Kidney tubule cell (primary cell): ENCODE data around the gene HESX1.

Experiments
- DNase-seq: peaks from one replicate; pipeline ENCODE4 v3.0.0-alpha.2; 2018; ENCODE audit warnings: low spot score

Gene HESX1

DNA sequence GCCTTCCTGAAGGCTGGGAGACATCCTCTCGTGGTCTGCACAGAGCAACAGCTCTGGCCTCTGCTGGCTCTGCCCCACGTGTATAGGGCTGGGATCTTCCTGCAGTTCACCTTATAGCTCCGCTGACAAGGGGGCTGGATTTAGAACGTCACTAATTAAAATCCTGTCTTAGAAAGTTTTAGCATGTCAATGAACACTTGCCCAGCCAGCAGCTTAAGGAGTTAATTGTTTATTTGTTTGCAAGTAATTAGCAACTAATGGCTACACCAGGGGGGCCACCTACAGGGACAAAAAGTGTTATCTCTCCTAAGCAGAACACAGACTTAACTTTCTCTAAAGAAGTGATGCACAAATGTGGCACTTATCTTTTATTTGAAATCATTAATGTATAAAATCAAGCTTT lies at the start of gene HESX1:
Gene HESX1 (minus strand): TSS at position 84 of the 403 bp plus-strand sequence. CDS start 60 bp downstream, at position 24.
- DNase-seq, result no peak

DNA sequence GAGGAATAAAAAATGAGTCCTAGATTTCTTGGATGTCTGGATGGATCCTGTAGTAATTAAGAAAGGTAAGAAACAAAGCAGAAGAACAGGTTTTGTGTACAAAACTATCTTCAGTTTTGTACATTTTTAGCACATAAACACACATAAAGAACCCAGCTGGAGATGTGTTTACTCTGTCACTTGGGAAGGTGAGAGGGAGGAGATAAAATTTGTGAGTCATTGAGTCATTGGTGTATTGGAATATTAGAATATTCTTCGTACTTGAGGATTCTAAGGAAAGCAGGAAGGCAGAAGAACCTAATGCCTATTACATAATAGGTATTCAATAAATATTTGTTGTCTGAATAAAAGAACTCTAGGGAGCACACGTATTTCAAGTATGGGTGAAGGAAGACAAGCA lies 45.2 kb upstream of the HESX1 start:
- no peak for DNase-seq

DNA sequence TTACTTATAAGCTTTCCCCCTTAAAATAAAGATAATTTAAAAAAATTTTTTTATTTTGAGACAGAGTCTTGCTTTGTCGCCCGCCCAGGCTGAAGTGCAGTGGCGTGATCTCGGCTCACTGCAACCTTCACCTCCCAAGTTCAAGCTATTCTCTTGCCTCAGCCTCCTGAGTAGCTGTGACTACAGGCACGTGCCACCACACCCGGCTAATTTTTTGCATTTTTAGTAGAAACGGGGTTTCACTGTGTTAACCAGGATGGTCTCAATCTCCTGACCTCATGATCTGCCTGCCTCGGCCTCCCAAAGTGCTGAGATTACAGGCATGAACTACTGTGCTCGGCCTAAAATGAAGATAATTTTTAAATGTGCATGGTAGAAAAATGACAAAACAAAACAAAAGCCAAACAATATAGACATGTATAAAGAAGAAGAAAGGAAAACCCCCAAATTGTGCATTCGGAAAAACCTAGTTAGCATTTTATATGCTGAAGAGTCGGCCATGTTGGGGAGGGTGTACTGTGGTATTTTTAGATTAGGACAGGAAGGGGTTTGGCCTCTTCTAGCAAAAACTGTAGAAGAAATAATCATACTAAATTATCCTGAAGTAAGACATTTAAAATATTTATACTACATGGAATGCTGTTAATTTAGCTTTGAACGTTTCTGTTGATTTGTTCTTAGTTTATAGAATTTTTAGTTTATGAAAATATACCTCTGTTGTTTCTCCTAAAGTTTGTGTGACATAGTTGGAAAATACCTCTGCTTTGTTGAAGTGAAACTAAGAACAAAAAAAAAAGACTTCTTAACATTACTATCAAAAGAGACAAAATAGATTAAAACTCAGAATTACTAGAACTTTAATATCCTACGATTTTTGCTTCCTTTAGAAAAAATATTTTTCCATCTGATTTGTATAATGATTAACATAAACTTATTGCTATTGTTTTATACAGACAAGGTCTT lies 35.1 kb upstream of the HESX1 start:
- DNase-seq, result no peak

- DNase-seq, result no peak
Measured at GRCh38 chr3:57233799-57234198, 34.0 kb upstream of the HESX1 start.

DNA sequence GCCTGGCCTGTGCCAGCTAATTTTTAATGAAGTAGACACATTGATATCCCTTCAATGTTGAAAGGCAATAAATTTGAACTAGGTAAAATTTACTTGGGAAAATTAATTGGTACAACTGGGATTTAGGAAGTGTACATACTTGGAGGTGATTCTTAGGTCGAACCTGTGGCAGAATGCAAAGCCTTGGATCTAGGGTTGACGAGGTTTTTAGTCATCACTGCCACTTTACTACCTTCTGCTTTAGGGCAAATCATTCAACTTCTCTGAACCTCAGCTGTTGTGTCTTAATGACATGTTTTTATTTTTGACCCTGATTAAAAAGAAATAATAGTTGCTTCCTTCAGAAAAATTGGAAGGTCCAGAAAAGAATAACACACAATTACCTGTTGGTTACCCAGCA lies 30.2 kb upstream of the HESX1 start:
- no peak for DNase-seq

GRCh38 chr3:57227930-57228751 lies 28.4 kb upstream of the HESX1 start:
- peak; percentile 45 for DNase-seq

GRCh38 chr3:57227204-57227929 lies 27.6 kb upstream of the HESX1 start, which contains the start of gene APPL1:
APPL1 (plus strand) TSS chr3:57227729; CDS start chr3:57227884, 155 bp downstream.
- peak; percentile 94 for DNase-seq

- no peak for DNase-seq
Measured at GRCh38 chr3:57226176-57226575, 26.4 kb upstream of the HESX1 start.

GRCh38 chr3:57224856-57225255 lies 25.1 kb upstream of the HESX1 start:
- no peak for DNase-seq

GRCh38 chr3:57221883-57222282 lies 22.1 kb upstream of the HESX1 start:
- DNase-seq, result peak; percentile 25

DNA sequence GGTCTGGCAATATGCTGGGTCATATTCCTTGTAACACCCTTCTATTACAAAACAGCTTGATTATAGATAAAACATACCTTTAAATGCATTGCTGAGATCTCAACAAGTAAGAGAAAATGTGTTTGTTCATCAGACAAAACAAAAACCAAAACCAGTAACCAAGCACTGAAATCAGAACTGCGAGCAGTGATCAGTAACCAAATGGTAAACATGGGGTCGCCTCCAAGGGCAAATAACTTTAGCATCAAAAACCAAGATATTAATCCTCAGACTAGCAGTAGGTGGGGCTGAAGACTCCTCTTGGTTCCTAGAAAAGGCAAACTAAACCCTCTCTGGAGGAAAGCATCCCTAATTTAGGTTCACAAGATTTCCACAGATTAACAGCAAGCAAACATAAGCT lies 6.6 kb upstream of the HESX1 start:
- DNase-seq, result no peak

- no peak for DNase-seq
Measured at GRCh38 chr3:57194641-57195040, 5.1 kb downstream of the HESX1 start.

DNA sequence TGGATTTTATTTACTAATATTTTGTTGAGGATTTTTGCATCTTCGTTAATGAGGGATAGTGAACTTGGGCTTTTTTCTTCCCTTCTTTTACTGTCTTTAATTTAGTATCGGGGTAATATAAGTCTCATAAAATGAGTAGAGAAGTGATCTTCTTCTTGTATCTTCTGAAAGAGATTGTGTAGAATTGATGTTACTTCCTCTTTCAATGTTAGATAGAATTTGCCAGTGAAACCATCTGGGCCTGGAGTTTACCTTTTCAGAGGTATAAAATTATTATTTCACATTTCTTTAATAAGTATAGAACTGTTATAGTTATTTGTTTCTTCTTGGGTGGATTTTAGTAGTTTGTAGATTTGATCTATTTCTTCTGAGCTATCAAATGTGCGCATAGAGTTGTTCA lies 7.8 kb downstream of the HESX1 start:
- no peak for DNase-seq

- DNase-seq, result no peak
Measured at GRCh38 chr3:57184526-57184925, 15.3 kb downstream of the HESX1 start.

- DNase-seq, result peak; percentile 46
Measured at GRCh38 chr3:57179580-57180410, 20.0 kb downstream of the HESX1 start.

DNA sequence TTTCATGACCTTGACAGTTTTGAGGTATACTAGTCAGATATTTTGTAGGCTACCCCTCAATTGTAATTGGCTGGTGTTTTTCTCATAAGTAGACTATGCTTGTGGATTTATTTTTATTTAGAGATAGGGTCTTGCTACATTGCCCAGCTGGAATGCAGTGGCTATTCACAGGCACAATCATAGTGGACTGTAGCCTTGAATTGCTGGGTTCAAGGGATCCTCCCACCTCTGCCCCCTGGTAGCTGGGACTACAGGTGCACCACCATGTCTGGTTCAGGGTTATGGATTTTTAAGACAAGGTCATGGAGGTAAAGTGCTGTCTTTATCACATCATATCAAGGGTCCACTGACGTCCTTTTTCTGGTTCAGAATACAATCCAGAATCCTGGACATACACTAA lies 23.7 kb downstream of the HESX1 start:
- DNase-seq, result no peak

GRCh38 chr3:57173687-57174086 lies 26.1 kb downstream of the HESX1 start:
- DNase-seq, result no peak

GRCh38 chr3:57170946-57171345 lies 28.8 kb downstream of the HESX1 start:
- peak; percentile 86 for DNase-seq

- peak; percentile 81 for DNase-seq
Measured at GRCh38 chr3:57169872-57170623, 29.7 kb downstream of the HESX1 start.

DNA sequence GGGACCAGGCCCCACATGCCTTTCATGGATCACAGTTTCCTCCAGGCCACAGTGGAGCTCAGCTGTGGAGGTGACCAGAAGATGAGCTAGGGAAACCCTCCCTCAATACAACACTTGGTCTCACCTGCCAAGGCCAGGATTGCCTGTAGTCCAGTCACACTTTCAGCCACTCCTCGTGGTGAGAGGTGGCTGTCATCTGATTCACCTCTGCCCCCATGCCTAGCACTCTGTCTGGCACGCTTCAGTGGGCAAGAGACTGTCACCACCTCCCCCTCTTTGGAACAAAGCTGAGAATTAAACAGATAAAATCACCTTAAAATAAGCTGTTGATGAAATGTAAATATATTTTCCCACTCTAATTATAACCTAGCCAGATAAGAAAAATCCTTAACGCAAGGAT lies 30.7 kb downstream of the HESX1 start:
- peak; percentile 77 for DNase-seq
